Measurements from ENCODE around the gene RELN. TPM values are rescaled to one million over a fixed set of nuclear protein-coding genes. Genes with fewer than 3 reads are reported as not detected.
"Not testable (repeated sequence)": the region's sequence is repeated elsewhere in the genome, so short reads cannot be mapped to it uniquely, and the experiment has no call there.

The RELN gene
- total and polyA plus RNA-seq, 10 donors: 0.03 to 7.6 (median 1.0) TPM

DNA sequence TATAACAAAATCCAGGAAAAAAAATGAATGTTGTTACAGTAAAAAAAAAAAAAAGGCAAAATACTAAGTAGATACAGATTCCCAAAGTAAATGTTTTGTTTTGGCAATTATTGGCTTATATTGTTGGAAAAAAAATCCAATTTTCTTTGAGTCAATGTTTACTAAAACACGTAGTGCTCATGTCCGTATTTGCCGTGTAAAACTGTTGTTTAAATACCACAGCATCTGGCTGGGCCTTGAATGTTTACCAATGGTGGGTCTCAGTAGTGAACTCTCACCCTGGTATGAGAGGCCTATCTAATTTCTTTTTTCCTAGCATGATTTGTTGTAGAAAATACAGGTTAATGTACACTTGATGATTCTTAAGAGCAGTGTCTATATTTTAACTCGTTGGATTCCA, 502.0 kb downstream of the RELN start:
- no peak overlapping the region for H3K4me3 ChIP-seq
- TF ChIP-seq POLR2A (IDR thresholded peaks at IDR 0.05) (no peak), POLR2AphosphoS5 (IDR thresholded peaks at IDR 0.05) (no peak)
- TF ChIP-seq, protein P1, sequence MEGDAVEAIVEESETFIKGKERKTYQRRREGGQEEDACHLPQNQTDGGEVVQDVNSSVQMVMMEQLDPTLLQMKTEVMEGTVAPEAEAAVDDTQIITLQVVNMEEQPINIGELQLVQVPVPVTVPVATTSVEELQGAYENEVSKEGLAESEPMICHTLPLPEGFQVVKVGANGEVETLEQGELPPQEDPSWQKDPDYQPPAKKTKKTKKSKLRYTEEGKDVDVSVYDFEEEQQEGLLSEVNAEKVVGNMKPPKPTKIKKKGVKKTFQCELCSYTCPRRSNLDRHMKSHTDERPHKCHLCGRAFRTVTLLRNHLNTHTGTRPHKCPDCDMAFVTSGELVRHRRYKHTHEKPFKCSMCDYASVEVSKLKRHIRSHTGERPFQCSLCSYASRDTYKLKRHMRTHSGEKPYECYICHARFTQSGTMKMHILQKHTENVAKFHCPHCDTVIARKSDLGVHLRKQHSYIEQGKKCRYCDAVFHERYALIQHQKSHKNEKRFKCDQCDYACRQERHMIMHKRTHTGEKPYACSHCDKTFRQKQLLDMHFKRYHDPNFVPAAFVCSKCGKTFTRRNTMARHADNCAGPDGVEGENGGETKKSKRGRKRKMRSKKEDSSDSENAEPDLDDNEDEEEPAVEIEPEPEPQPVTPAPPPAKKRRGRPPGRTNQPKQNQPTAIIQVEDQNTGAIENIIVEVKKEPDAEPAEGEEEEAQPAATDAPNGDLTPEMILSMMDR (IDR thresholded peaks at IDR 0.05 in 8 of 11, conservative IDR thresholded peaks at IDR 0.05 in 3 of 11): no peak
- peaks cover 0 to 19% (median 0%) of the 10 kb centered on the region in 7 donors for H3K27me3 ChIP-seq (replicated peaks in 1 of 7)
- H3K9me3 ChIP-seq: no peaks in the 10 kb centered on the region
- no peak overlapping the region for H3K27ac ChIP-seq
- 87 to 91% (median 89%) methylated on average over 4 of the region's 4 CpGs for WGBS, 5 donors
- H3K4me1 ChIP-seq: no peaks in the 10 kb centered on the region
- H3K36me3 ChIP-seq: no peaks in the 10 kb centered on the region
- intact Hi-C loops (cut with DNase I; ENCODE audit: low total_unique reads): no loop called here
- no peak for DNase-seq

DNA sequence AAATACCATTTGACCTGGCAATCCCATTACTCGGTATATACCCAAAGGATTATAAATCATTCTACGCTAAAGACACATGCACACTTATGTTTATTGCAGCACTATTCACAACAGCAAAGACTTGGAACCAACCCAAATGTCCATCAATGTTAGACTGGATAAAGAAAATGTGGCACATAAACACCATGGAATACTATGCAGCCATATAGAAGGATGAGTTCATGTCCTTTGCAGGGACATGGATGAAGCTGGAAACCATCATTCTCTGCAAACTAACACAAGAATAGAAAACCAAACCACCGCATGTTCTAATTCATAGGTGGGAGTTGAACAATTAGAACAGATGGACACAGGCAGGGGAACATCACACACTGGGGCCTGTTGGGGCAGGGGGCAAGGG, 502.6 kb downstream of the RELN start:
- WGBS, 5 donors: 69 to 97% (median 76%) methylated on average over 3 of the region's 3 CpGs
- H3K36me3 ChIP-seq; H3K27ac ChIP-seq; H3K4me3 ChIP-seq; intact Hi-C loops (cut with DNase I; ENCODE audit: low total_unique reads); H3K9me3 ChIP-seq; H3K4me1 ChIP-seq; DNase-seq: not testable (repeated sequence)
- H3K27me3 ChIP-seq (replicated peaks in 1 of 7): peaks cover 0 to 24% (median 0%) of the 10 kb centered on the region in 7 donors

DNA sequence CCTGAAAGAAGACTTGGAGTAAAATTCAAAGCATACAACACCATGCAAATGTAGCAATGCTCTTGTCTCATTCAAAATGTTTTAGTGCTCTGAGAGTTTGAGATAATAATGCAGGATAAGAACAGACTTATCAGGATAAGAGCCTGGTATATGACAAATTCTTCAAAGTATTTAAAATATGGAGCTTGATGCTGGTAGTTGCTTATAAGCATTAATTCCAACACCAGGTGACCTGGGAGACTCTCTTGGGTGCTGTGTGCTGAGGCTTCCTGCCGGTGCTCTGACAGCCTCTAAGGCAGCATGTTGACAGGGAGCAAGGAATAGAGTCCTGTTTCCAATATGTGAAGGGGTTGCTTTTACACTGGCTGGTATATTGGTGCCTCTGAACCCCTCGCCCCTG, 508.7 kb downstream of the RELN start:
- Histone ChIP-seq H3K4me1 (no peaks in the 10 kb centered on the region), H3K27ac (no peak overlapping the region), H3K9me3 (no peaks in the 10 kb centered on the region), H3K36me3 (no peaks in the 10 kb centered on the region), H3K27me3 (replicated peaks in 1 of 7) (peaks cover 0 to 32% (median 0%) of the 10 kb centered on the region in 7 donors), H3K4me3 (no peak overlapping the region)
- WGBS, 5 donors: 63 to 82% (median 74%) methylated on average over 2 of the region's 2 CpGs
- DNase-seq: no peak
- TF ChIP-seq POLR2AphosphoS5 (IDR thresholded peaks at IDR 0.05) (no peak), POLR2A (IDR thresholded peaks at IDR 0.05) (no peak)
- TF ChIP-seq, protein P1 (IDR thresholded peaks at IDR 0.05 in 8 of 11, conservative IDR thresholded peaks at IDR 0.05 in 3 of 11): no peak
- intact Hi-C loops (cut with DNase I; ENCODE audit: low total_unique reads): no loop called here

DNA sequence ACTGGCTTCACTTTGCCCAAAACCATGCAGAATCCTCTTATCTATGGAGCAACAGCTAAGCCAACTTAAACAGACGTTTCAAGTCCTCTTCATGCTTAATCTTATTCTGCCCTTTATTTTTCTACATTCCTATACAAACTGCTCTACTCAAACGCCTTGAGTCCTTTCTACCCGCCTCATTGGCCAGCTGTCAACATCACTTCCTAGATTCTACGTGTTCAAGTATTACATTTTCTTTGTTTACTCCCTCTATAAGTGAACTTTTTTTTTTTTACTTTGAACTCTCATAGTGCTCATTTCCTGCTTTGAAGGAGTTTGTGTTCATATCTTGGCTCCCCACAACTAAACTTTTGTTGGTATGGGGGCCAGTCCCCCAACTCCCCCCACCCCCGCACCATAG, 514.5 kb downstream of the RELN start:
- Histone ChIP-seq H3K36me3 (no peaks in the 10 kb centered on the region), H3K4me1 (no peaks in the 10 kb centered on the region), H3K9me3 (no peaks in the 10 kb centered on the region), H3K27me3 (replicated peaks in 1 of 7) (peaks cover 0 to 38% (median 0%) of the 10 kb centered on the region in 7 donors), H3K4me3 (no peak overlapping the region), H3K27ac (no peak overlapping the region)
- intact Hi-C loops (cut with DNase I; ENCODE audit: low total_unique reads): no loop called here
- 38 to 50% (median 40%) methylated on average over 5 of the region's 5 CpGs for WGBS, 5 donors
- no peak for DNase-seq
- TF ChIP-seq, protein P1 (IDR thresholded peaks at IDR 0.05 in 8 of 11, conservative IDR thresholded peaks at IDR 0.05 in 3 of 11): no peak
- TF ChIP-seq POLR2AphosphoS5 (IDR thresholded peaks at IDR 0.05): no peak
- TF ChIP-seq POLR2A (IDR thresholded peaks at IDR 0.05): no peak

All from spleen (tissue), 11 donors.